ENCODE results near the gene MME. TPM values are rescaled to one million over a fixed set of nuclear protein-coding genes. Genes with fewer than 3 reads are reported as not detected.

The MME gene
- total RNA-seq, 1 donor from 2014 or later, result 65.8 TPM

DNA sequence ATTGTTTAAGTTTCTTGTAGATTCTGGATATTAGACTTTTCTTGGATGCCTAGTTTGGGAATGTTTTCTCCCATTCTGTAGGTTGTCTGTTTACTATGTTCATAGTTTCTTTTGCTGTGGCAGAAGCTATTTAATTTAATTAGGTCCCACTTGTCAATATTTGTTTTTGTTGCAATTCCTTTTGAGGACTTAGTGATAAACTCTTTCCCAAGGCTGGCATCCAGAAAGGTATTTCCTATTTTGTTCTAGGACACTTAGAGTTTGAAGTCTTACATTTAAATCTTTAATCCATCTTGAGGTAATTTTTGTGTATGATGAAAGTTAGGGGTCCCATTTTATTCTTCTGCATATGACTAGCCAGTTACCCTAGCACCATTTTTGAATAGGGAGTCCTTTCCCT is 54.9 kb downstream of the MME start:
- no peaks in the 10 kb centered on the region for H3K27me3 Mint-ChIP-seq
- no peaks in the 10 kb centered on the region for H3K9me3 Mint-ChIP-seq
- H3K4me3 Mint-ChIP-seq, result no peak overlapping the region
- no peak overlapping the region for H3K27ac Mint-ChIP-seq
- no peaks in the 10 kb centered on the region for H3K36me3 Mint-ChIP-seq
- no peak for DNase-seq (ENCODE audit: extremely low spot score, unreplicated experiment)
- TF ChIP-seq, protein P1, sequence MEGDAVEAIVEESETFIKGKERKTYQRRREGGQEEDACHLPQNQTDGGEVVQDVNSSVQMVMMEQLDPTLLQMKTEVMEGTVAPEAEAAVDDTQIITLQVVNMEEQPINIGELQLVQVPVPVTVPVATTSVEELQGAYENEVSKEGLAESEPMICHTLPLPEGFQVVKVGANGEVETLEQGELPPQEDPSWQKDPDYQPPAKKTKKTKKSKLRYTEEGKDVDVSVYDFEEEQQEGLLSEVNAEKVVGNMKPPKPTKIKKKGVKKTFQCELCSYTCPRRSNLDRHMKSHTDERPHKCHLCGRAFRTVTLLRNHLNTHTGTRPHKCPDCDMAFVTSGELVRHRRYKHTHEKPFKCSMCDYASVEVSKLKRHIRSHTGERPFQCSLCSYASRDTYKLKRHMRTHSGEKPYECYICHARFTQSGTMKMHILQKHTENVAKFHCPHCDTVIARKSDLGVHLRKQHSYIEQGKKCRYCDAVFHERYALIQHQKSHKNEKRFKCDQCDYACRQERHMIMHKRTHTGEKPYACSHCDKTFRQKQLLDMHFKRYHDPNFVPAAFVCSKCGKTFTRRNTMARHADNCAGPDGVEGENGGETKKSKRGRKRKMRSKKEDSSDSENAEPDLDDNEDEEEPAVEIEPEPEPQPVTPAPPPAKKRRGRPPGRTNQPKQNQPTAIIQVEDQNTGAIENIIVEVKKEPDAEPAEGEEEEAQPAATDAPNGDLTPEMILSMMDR (conservative IDR thresholded peaks at IDR 0.05), result no peak
- H3K4me1 Mint-ChIP-seq (ENCODE audit: unreplicated experiment), result peaks cover 13% of the 10 kb centered on the region

DNA sequence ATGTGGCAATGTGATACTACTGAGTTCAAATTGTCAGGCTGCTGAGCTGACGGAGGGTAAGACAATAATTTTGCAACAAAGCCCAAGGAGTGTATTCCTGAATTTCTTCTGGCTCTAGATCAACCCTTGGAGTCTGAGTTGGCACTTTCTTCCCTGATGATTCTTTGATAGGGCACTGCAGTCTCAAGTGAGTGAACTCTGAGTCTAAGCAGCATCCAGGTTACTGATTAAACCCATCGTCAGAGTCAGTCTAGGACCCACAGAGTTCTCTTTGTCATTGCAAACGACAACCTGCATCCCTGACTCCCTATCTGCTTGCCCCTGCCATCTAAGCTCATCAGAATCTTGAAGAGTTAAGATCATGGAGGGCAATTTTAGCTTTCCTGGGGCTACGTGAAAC is 58.6 kb downstream of the MME start:
- Mint-ChIP-seq H3K36me3 (no peaks in the 10 kb centered on the region), H3K27ac (no peak overlapping the region), H3K4me1 (ENCODE audit: unreplicated experiment) (no peaks in the 10 kb centered on the region), H3K9me3 (no peaks in the 10 kb centered on the region), H3K27me3 (no peaks in the 10 kb centered on the region), H3K4me3 (no peak overlapping the region)
- TF ChIP-seq, protein P1 (conservative IDR thresholded peaks at IDR 0.05), result no peak
- no peak for DNase-seq (ENCODE audit: extremely low spot score, unreplicated experiment)

DNA sequence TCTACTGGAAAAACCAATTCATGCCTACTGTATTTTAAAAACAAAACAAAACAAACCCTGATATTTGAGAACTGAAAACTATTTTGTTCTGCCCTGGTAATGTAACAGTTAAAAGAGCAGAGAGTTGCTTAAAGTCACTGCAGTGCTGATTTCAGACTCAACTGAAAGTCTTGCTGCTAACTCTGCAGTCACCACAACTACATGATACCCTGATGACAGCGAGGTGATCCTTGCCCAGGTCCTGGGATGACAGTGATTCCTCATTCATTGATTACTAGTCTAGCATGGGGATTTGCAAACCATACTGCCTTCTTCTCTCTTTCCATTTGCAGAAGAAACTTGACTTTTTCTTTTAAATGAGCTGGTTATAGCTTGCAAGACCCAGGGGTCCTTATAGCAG is 67.5 kb downstream of the MME start:
- DNase-seq (ENCODE audit: extremely low spot score, unreplicated experiment), result no peak
- H3K4me1 Mint-ChIP-seq (ENCODE audit: unreplicated experiment), result no peaks in the 10 kb centered on the region
- H3K27me3 Mint-ChIP-seq, result no peaks in the 10 kb centered on the region
- no peaks in the 10 kb centered on the region for H3K9me3 Mint-ChIP-seq
- peaks cover 13% of the 10 kb centered on the region for H3K36me3 Mint-ChIP-seq
- TF ChIP-seq, protein P1 (conservative IDR thresholded peaks at IDR 0.05), result no peak
- H3K4me3 Mint-ChIP-seq, result no peak overlapping the region
- H3K27ac Mint-ChIP-seq, result no peak overlapping the region

DNA sequence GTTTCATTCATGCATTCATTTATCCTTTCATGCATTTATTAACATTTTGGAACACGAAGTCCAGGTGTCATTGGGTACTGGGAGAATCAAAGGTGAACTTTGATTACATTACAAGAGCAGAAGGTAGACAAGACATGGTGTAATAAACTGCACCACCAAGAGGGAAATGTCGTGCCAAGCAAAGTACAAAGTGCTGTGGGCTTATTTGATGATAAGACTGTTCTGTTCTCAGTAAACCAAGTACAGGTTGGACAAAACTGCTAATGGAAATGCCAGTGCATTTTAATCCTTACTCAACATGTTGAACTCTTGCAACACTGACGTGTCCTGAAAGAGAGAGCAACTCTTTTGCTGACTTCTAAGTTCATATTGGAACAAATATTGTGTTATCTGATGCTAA is 69.4 kb downstream of the MME start:
- Mint-ChIP-seq H3K4me1 (ENCODE audit: unreplicated experiment) (peaks cover 1% of the 10 kb centered on the region), H3K27ac (no peak overlapping the region), H3K36me3 (peaks cover 13% of the 10 kb centered on the region), H3K4me3 (no peak overlapping the region), H3K9me3 (no peaks in the 10 kb centered on the region), H3K27me3 (no peaks in the 10 kb centered on the region)
- TF ChIP-seq, protein P1 (conservative IDR thresholded peaks at IDR 0.05), result no peak
- no peak for DNase-seq (ENCODE audit: extremely low spot score, unreplicated experiment)

DNA sequence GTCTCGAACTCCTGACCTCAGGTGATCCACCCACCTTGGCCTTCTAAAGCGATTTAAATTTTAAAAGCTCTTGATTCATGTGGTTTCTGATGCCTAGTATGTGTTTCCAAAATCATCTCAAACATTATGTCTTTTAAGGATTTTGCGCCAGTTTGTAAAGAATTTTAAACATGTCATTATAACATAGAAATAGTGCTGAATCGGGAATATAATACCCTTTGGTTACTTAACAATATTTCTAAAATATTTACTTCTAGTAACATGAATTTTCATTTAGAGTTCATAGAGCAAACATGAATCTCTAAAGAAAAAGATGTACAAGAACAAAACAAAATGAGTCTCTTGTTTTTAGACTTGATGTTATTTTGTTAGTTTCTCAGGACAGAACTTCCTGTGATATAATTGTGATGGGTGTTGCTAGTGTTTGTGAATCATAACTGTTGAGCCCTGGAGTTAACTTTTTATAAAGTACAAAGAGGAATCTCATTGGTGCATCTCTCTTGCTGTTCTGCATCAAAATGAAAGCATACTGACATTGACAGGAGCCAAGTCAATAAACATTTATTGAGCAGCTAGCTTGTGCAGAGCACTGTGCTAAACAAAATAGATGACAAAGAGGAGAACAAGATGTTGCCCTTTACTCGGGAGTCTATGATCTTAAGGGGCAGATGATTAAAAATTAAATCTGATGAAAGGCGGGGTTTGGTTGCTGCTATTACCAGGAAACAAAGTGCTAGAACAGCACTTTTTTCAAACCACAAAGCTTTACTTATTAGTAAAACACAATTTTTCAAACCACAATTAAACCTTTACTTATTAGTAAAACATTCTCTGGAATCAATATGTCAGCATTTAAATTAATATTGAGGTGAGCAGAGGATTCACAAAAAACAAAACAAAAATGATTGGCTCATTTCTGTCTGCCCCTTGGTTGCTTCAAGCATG is 73.4 kb downstream of the MME start:
- no peak overlapping the region for H3K4me3 Mint-ChIP-seq
- peaks cover 6% of the 10 kb centered on the region for H3K4me1 Mint-ChIP-seq (ENCODE audit: unreplicated experiment)
- no peaks in the 10 kb centered on the region for H3K9me3 Mint-ChIP-seq
- TF ChIP-seq, protein P1 (conservative IDR thresholded peaks at IDR 0.05), result no peak
- H3K27me3 Mint-ChIP-seq, result no peaks in the 10 kb centered on the region
- no peak for DNase-seq (ENCODE audit: extremely low spot score, unreplicated experiment)
- H3K27ac Mint-ChIP-seq, result no peak overlapping the region
- H3K36me3 Mint-ChIP-seq, result peaks cover 13% of the 10 kb centered on the region
